ENCODE data around the gene C10orf143.

The C10orf143 gene

GRCh38 chr10:130040817-130041330 is 69.8 kb downstream of the C10orf143 start:
- Histone ChIP-seq H3K9ac (no peak overlapping the region), H3K27ac (no peak overlapping the region), H3K27me3 (no peaks in the 10 kb centered on the region), H4K20me1 (no peaks in the 10 kb centered on the region), H3K36me3 (no peaks in the 10 kb centered on the region), H3K4me1 (peaks cover 62% of the 10 kb centered on the region), H3K4me2 (peak overlapping the region; percentile 80), H3K4me3 (no peak overlapping the region), H3K9me3 (no peaks in the 10 kb centered on the region)
- no peak for TF ChIP-seq Cebpa-rat (IDR thresholded peaks at IDR 0.05)

GRCh38 chr10:130040351-130040750 is 70.3 kb downstream of the C10orf143 start:
- Histone ChIP-seq H3K9me3 (no peaks in the 10 kb centered on the region), H3K36me3 (no peaks in the 10 kb centered on the region), H3K9ac (no peak overlapping the region), H3K4me1 (peaks cover 57% of the 10 kb centered on the region), H3K4me2 (peak overlapping the region; percentile 80), H3K27me3 (no peaks in the 10 kb centered on the region), H3K27ac (no peak overlapping the region), H3K4me3 (no peak overlapping the region), H4K20me1 (no peaks in the 10 kb centered on the region)
- TF ChIP-seq Cebpa-rat (IDR thresholded peaks at IDR 0.05): no peak

- H3K4me2 ChIP-seq: peak overlapping the region; percentile 80
- no peak overlapping the region for H3K9ac ChIP-seq
- TF ChIP-seq Cebpa-rat (IDR thresholded peaks at IDR 0.05): no peak
- H3K9me3 ChIP-seq: no peaks in the 10 kb centered on the region
- H3K4me3 ChIP-seq: no peak overlapping the region
- no peaks in the 10 kb centered on the region for H3K27me3 ChIP-seq
- H3K36me3 ChIP-seq: no peaks in the 10 kb centered on the region
- H4K20me1 ChIP-seq: no peaks in the 10 kb centered on the region
- H3K4me1 ChIP-seq: peaks cover 45% of the 10 kb centered on the region
- H3K27ac ChIP-seq: no peak overlapping the region
These were observed 71.5 kb downstream of the C10orf143 start for GRCh38 chr10:130039141-130039540.

- peak overlapping the region; percentile 80; the same call in 1 of the 2 replicates for H3K4me2 ChIP-seq
- no peak for TF ChIP-seq Cebpa-rat (IDR thresholded peaks at IDR 0.05)
- peaks cover 40% of the 10 kb centered on the region for H3K4me1 ChIP-seq
These were observed 72.0 kb downstream of the C10orf143 start for GRCh38 chr10:130038611-130039109.

GRCh38 chr10:130038019-130038555 is 72.5 kb downstream of the C10orf143 start:
- H3K36me3 ChIP-seq: no peaks in the 10 kb centered on the region
- no peak overlapping the region for H3K4me3 ChIP-seq
- no peaks in the 10 kb centered on the region for H3K27me3 ChIP-seq
- no peak for TF ChIP-seq Cebpa-rat (IDR thresholded peaks at IDR 0.05)
- no peak overlapping the region for H3K27ac ChIP-seq
- H3K9ac ChIP-seq: no peak overlapping the region
- no peak overlapping the region for H3K4me2 ChIP-seq
- H3K4me1 ChIP-seq: peaks cover 35% of the 10 kb centered on the region
- H4K20me1 ChIP-seq: no peaks in the 10 kb centered on the region
- H3K9me3 ChIP-seq: no peaks in the 10 kb centered on the region

More at GRCh38 chr10:130038611-130039109, 72.0 kb downstream of the C10orf143 start:
- H3K4me3 ChIP-seq: no peak overlapping the region
- no peaks in the 10 kb centered on the region for H3K36me3 ChIP-seq
- no peak overlapping the region for H3K9ac ChIP-seq
- H3K27ac ChIP-seq: no peak overlapping the region
- no peaks in the 10 kb centered on the region for H3K9me3 ChIP-seq
- H4K20me1 ChIP-seq: no peaks in the 10 kb centered on the region
- H3K27me3 ChIP-seq: no peaks in the 10 kb centered on the region

GRCh38 chr10:130037169-130037661 is 73.4 kb downstream of the C10orf143 start:
- Histone ChIP-seq H3K4me3 (no peak overlapping the region), H3K36me3 (no peaks in the 10 kb centered on the region), H3K27me3 (no peaks in the 10 kb centered on the region), H3K27ac (no peak overlapping the region), H3K9me3 (no peaks in the 10 kb centered on the region), H3K4me1 (peaks cover 31% of the 10 kb centered on the region), H4K20me1 (no peaks in the 10 kb centered on the region), H3K9ac (no peak overlapping the region), H3K4me2 (no peak overlapping the region)
- no peak for TF ChIP-seq Cebpa-rat (IDR thresholded peaks at IDR 0.05)

- peaks cover 31% of the 10 kb centered on the region for H3K4me1 ChIP-seq
- no peak overlapping the region for H3K4me3 ChIP-seq
- H4K20me1 ChIP-seq: no peaks in the 10 kb centered on the region
- H3K9ac ChIP-seq: no peak overlapping the region
- H3K9me3 ChIP-seq: peaks cover 3% of the 10 kb centered on the region
- no peak overlapping the region for H3K27ac ChIP-seq
- no peaks in the 10 kb centered on the region for H3K36me3 ChIP-seq
- no peaks in the 10 kb centered on the region for H3K27me3 ChIP-seq
- H3K4me2 ChIP-seq: no peak overlapping the region
- TF ChIP-seq Cebpa-rat (IDR thresholded peaks at IDR 0.05): no peak
These were observed 74.1 kb downstream of the C10orf143 start for GRCh38 chr10:130036296-130037065.

GRCh38 chr10:130029209-130029608 is 81.4 kb downstream of the C10orf143 start:
- no peak overlapping the region for H3K4me3 ChIP-seq
- H3K9ac ChIP-seq: no peak overlapping the region
- H3K36me3 ChIP-seq: no peaks in the 10 kb centered on the region
- no peak overlapping the region for H3K27ac ChIP-seq
- no peaks in the 10 kb centered on the region for H4K20me1 ChIP-seq
- H3K4me2 ChIP-seq: no peak overlapping the region
- TF ChIP-seq Cebpa-rat (IDR thresholded peaks at IDR 0.05): no peak
- peaks cover 10% of the 10 kb centered on the region for H3K4me1 ChIP-seq
- no peaks in the 10 kb centered on the region for H3K27me3 ChIP-seq
- H3K9me3 ChIP-seq: peaks cover 5% of the 10 kb centered on the region

- no peak for TF ChIP-seq Cebpa-rat (IDR thresholded peaks at IDR 0.05)
- H3K36me3 ChIP-seq: no peaks in the 10 kb centered on the region
- no peak overlapping the region for H3K27ac ChIP-seq
- peaks cover 13% of the 10 kb centered on the region for H3K4me1 ChIP-seq
- no peak overlapping the region for H3K4me3 ChIP-seq
- H3K4me2 ChIP-seq: peak overlapping the region; percentile 28; the same call in 1 of the 2 replicates
- H3K27me3 ChIP-seq: no peaks in the 10 kb centered on the region
- H4K20me1 ChIP-seq: no peaks in the 10 kb centered on the region
- peaks cover 5% of the 10 kb centered on the region for H3K9me3 ChIP-seq
- H3K9ac ChIP-seq: no peak overlapping the region
These were observed 82.2 kb downstream of the C10orf143 start for GRCh38 chr10:130028465-130028819.
